GM18520 (cell line): ENCODE results near the gene WDR27.
"Not testable (repeated sequence)": the region's sequence is repeated elsewhere in the genome, so short reads cannot be mapped to it uniquely, and the experiment has no call there.

ENCODE experiments used
- ATAC-seq: cut with Tn5 transposase; IDR thresholded peaks from one replicate; pipeline ENCODE4 v1.9.1; 2021; ENCODE audit not compliant: unreplicated experiment

The WDR27 gene

DNA sequence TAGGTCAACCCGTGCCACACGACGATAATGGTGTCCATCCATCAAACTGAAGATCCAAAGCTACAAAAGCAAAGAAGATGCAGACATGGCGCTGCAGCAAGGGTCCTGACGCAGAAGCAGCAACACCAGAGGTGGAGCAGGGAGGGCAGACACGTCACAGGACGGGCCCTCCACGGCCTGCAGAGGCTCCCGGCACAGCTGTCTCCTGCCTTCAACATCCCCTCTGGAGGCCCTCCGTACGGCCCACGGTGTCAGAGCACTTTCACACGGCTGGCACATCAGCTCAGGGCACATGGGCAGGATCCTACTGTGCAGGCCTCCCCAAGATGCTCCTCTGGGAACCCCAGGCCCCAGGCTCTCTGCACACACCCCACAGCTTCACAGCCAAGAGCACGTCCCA is 37.6 kb downstream of the WDR27 start:
- ATAC-seq, result no peak

GRCh38 chr6:169663468-169663867 is 38.4 kb downstream of the WDR27 start:
- no peak for ATAC-seq

DNA sequence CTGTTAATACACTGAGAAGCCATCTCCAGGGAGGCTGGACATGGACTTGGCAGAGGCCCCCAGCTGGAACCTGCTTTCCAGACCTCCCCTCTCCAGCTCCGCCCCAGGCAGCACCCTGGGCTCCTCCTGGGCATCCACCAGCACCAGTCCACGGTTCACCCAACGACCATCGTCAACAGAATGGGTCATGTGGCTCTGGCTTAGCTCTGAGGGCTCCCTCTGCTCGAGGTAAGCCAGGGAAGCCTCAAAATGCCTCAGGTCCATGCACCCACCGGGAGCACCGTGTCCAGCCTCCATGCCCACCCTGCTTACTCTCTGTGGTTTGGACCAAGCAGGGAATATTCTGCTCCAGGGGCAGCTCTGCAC is 40.5 kb downstream of the WDR27 start:
- no peak for ATAC-seq

DNA sequence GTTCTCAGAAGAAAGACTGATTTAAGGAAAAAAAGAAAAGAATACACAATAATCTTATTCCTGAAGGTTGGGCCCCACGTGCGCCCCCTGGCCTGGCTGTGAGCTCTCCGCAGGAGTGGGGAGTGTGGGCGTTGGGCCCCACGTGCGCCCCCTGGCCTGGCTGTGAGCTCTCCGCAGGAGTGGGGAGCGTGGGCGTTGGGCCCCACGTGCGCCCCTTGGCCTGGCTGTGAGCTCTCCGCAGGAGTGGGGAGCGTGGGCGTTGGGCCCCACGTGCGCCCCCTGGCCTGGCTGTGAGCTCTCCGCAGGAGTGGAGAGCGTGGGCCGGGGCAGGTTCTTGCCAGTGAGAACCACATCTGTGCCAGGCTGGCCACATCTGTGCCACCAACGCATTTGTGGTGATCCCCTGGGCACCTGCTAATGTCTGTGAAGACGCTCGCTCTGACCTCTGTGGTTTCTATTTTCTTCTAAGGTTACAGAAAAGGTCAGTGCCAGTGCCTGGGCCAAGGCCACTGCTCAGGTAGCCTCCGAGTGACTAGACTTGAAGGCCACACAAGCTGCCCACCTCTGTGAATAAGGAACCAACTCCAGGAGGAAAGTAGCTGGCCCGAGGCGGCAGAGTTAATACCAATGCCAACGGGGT is 41.0 kb downstream of the WDR27 start:
- ATAC-seq, result no peak

DNA sequence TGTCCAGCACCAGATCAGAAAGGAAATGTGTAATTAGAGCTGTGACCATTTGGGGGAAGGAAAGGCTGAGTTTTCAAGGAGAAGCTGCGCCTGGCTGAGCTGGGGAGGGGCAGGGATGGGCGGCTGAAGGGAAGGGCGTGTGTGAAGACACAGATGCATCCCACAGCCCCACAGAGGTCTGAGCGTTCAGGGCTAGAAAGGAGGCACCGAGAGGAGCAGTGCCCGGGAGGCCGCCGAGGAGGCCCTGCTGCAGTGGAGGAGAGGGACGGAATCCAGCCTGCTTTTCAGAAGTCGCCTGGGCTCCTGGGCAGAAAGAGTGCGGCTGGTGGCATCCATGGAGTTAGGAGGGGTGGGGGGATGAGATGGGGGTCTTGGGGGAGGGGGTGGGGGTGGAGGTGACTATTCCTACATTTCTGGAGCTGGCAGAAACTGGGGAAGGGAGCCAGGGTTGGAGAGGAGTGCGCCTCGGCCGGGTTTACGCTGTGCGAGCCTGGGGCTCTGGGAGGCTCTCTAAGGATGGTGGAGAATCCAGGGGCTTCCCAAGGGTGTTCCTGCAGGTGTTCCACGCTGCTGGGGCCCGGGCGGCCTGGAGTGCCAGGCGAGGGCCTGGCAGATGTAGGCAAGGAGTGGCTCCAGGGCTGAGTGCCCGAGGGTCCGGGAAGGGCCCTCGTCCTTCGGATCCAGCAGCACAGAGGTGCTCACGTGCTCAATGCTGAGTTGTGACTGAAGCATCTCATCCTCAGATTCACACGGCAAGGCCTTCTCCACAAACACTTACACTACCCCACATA is 41.8 kb downstream of the WDR27 start:
- no peak for ATAC-seq

- no peak for ATAC-seq
These were observed 44.6 kb downstream of the WDR27 start for GRCh38 chr6:169657284-169657610.

- ATAC-seq, result no peak
These were observed 45.1 kb downstream of the WDR27 start for GRCh38 chr6:169656546-169657283.

GRCh38 chr6:169654598-169655391 is 47.0 kb downstream of the WDR27 start:
- peak; percentile 53 for ATAC-seq

DNA sequence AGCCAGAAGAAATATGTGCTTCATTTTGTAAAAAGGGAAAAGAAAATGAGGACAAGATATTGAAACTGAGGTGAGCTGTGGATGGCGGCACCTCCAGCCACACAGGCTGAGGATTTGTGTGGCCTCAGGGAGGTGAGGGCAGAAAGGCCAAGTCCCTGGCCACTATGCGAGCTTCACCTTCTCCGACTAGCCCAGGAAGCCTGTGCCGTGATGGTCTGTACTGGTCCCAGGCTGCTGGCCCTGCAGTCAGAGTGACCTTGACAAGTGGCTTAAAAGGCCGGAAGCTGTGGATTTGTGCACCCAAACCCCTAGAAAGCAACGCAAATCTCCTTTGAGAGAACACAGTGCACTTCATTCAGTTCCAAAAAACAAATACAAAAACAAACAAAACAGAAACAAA is 48.1 kb downstream of the WDR27 start:
- no peak for ATAC-seq

- no peak for ATAC-seq
These were observed 48.9 kb downstream of the WDR27 start for GRCh38 chr6:169652896-169653295.

DNA sequence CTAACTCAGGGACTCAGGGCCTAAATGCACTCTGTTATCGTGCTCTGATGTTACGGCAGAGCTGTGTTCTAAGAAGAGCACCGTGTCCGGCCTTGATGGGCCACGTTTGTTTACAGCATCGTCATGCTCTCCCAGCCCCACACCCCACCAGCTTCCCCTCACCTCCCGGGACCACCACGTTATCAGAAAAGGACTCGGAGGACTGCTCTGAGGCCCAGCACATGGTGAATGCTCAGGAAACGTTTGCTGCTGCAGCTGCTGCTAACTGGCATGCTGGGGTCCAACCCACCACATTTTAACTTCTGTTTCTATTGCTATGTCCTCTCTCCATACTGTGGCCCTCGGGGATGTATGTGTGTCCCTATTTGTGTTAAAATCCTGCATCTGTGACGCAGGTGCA is 50.3 kb downstream of the WDR27 start:
- ATAC-seq, result no peak

DNA sequence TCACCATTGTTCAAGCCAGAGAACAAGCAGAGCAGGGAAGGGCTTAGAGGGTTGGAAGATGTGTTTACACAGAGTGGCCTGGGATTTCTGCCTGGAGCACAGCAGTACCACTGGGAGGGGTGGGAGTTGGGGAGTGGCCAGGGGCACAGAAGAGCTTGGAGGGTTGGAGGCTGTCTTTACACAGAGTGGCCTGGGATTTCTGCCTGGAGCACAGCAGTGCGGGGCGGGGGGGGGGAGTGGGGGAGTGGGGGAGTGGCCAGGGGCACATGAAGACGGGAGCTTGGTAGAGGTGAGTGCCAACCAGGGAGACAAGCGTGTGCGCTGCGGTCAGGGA is 50.9 kb downstream of the WDR27 start:
- ATAC-seq, result no peak

DNA sequence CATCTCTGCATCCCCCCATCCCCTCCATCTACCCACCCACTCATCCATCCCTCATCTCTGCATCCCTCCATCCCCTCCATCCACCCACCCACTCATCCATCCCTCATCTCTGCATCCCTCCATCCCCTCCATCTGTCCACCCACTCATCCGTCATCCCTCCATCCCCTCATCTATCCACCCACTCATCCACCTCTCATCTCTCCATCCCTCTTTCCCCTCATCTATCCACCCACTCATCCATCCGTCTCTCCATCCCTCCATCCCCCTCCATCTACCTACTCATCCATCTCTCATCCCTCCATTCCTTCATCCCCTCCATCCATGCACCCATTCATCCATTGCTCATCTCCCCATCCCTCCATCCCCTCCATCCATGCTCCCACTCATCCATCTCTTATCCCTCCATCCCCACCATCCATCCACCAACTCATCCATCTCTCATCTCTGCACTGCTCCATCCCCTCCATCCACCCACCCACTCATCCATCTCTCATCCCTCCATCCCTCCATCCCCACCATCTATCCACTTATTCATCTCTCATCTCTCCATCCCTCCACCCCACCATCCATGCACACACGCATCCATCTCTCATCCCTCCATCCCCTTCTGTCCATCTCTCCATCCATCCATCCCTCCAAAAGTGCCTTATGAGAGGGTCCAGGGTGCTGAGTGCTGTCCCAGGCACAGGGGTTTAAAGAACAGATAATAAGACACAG is 51.4 kb downstream of the WDR27 start:
- ATAC-seq, result no peak

DNA sequence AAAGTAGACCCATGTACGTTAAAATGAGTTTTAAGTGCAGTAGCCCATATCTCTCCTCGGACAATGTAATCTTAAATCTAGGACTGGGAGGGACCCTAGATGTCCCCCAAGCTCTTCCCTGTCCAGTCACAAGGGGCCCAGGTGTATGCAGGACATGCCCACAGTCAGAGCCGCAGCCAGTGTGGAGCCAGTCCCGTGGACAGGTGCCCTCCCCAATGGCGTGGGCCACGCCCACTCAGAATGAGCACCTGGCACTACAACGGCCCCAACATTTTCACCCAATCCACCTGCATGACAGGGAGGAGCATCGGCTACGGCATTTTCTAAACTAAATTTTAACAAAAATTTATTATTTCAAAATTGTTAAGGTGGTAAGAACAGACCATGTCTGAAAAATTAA is 53.2 kb downstream of the WDR27 start:
- no peak for ATAC-seq

DNA sequence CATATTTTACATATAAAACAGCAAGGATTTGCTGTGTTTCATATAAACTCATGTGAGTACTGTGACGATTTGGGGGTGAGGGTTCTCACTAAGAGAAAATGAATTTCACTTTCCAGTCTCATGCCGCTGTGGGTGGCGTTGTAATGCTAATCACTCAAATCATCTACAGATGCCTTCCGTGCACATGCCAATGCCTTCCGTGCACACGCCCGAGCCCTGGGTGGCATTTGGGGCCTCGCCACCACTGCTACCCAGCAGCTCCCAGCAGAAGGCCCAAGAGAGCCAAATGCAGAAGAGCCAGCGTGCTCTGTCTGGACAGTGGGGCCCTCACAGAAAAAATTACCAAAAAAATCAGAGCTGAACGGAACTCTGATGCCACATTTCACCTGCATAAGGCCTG is 53.7 kb downstream of the WDR27 start:
- ATAC-seq, result no peak

DNA sequence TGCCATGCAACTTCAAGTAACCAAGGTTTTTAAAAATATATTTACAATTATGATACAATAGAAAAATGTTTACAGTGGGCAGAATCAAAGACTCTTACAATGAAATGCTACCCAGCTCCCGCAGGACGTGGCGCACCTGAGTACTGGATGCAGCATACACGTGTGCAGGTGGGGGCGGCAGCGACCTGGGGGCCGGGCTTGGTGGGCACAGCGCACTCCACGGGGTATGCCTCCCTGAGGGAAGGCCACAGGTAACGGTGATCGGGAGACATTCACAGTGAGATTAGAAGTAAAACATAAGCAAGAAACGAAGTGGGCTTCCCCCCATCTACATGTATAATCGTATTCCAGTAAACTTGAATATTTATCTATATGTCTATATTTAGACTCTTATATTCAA is 54.2 kb downstream of the WDR27 start:
- ATAC-seq, result no peak

DNA sequence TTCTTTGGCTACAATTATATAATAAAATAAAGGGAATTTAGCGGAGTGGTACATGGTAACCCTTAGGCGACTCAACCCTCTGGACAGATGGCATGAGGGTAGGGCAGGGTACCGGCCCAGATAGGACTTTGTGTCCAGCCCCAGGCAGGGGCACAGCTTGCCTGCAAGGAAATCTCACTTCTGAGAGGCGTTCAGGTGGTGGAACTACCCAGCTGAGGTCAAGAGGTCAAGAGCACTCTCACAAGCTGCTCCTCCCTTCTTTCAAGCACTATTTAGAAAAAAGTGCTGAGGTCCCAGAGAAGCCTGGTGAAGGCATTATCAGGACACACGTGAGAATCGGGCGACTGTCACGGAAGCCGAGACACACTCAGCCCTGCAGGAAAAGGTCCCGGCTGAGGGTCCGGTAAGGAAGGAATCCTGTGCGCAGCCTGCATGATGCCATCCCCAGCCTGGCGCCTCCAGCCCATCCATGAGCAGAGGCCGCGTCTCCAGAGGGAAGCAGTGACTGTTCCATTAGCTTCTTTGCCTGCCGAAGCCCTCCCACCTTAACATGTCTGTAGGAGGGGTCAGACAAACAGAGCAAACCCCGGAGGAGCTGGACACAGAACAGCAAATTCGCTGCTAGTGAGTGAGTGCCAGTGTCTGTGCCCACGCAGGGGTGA is 54.8 kb downstream of the WDR27 start:
- ATAC-seq, result no peak

- not testable (repeated sequence) for ATAC-seq
These were observed 56.4 kb downstream of the WDR27 start for GRCh38 chr6:169645459-169645858.

DNA sequence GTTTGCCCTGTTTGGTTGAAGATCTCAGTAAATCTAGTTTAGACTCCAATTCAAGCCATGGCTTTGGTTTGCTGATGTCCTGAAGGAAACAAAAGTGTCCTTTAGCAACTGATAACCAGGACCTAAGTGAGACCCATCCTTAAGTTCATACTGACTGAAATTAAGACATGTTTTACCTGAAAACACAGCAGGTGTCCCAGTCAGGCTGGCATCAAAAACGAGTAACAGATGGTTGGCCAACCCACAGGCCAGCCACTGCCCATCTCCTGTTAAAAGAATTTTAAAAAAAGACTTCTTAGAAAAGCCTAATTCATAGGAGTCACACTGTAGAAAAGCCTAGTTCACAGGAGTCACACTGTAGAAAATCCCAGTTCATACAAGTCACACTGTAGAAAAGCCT is 58.3 kb downstream of the WDR27 start:
- ATAC-seq, result no peak

DNA sequence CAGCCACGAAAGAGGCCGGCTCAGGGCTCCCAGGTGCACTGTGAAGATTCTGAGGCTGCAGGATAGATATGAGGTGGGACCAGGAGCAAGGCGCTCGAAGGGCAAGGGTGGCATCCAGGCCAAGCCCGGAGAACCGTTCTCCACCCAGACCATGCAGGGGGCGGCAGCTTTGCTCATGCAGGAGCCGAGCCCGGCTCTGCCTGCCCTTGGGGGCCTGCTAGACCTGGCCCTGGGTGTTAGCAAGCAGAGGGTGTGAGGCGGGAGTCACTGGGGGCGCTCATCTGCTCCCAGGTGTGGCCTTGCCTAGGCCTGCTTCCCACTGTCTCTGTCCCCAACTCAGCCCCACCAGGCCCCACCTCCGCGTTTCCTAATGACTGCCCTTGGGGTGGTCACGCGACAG is 59.4 kb downstream of the WDR27 start:
- no peak for ATAC-seq
